Liver (tissue), 9 donors: ENCODE data around the gene CARS2. TPM values are rescaled to one million over a fixed set of nuclear protein-coding genes. Genes with fewer than 3 reads are reported as not detected.

ENCODE experiments used
- DNase-seq: peaks from one replicate; pipeline ENCODE4 v3.0.0-alpha.2; 2017; ENCODE audit warnings: low spot score
- H3K27ac ChIP-seq, 2 donors: one replicate each; pipeline ENCODE4 v1.7.0; 2013; ENCODE audit warnings: inconsistent platforms in 2 of 2, low read length in 2 of 2, control low read depth in 1 of 2, low read depth in 1 of 2, mild to moderate bottlenecking in 1 of 2
- H3K27me3 ChIP-seq, 4 donors: one replicate each; pipeline versions ENCODE4 v1.6.1 to v1.7.0; 2013; ENCODE audit warnings: low read length in 3 of 4, inconsistent platforms in 1 of 4, mild to moderate bottlenecking in 1 of 4, moderate library complexity in 1 of 4; ENCODE audit not compliant: control insufficient read depth in 4 of 4, insufficient read depth in 4 of 4
- H3K36me3 ChIP-seq, 4 donors: one replicate each; pipeline versions ENCODE4 v1.6.1 to v1.7.0; 2013; ENCODE audit warnings: low read length in 3 of 4, mild to moderate bottlenecking in 3 of 4, low read depth in 1 of 4, moderate library complexity in 1 of 4; ENCODE audit not compliant: control insufficient read depth in 4 of 4, insufficient read depth in 3 of 4
- H3K4me1 ChIP-seq, 4 donors: one replicate each; pipeline versions ENCODE4 v1.6.1 to v1.7.0; 2013; ENCODE audit warnings: low read length in 3 of 4, mild to moderate bottlenecking in 3 of 4, moderate library complexity in 1 of 4; ENCODE audit not compliant: control insufficient read depth in 4 of 4, insufficient read depth in 4 of 4
- H3K4me3 ChIP-seq, 3 donors: one replicate each; pipeline versions ENCODE4 v1.6.1 to v1.7.0; 2013; ENCODE audit warnings: low read length in 3 of 3, control low read depth in 1 of 3, low read depth in 1 of 3, mild to moderate bottlenecking in 1 of 3
- H3K9ac ChIP-seq, 2 donors: one replicate each; pipeline ENCODE4 v1.7.0; 2013; ENCODE audit warnings: low read length in 2 of 2, mild to moderate bottlenecking in 2 of 2, moderate library complexity in 2 of 2, control low read depth in 1 of 2, low read depth in 1 of 2
- H3K9me3 ChIP-seq, 4 donors: one replicate each; pipeline versions ENCODE4 v1.6.1 to v1.7.0; 2013; ENCODE audit warnings: low read length in 3 of 4; ENCODE audit not compliant: control insufficient read depth in 4 of 4
- EGR1 ChIP-seq, 2 donors: IDR thresholded peaks; 2 replicates each; pipeline ENCODE4 v1.6.1; 2016 to 2018; ENCODE audit warnings: antibody characterized with exemption in 2 of 2, low read depth in 2 of 2
- FOXA1 ChIP-seq: IDR thresholded peaks from 2 replicates; pipeline ENCODE4 v1.6.1; 2016; ENCODE audit warnings: antibody characterized with exemption
- FOXA2 ChIP-seq: IDR thresholded peaks from 2 replicates; pipeline ENCODE4 v1.6.1; 2016; ENCODE audit warnings: antibody characterized with exemption
- GABPA ChIP-seq, 2 donors: IDR thresholded peaks in 1 of 2; conservative IDR thresholded peaks in 1 of 2; 2 replicates each; pipeline ENCODE4 v1.6.1; 2016; ENCODE audit warnings: antibody characterized with exemption in 2 of 2, mild to moderate bottlenecking in 1 of 2, moderate library complexity in 1 of 2
- HNF4A ChIP-seq, 2 donors: conservative IDR thresholded peaks; 2 replicates each; pipeline ENCODE4 v1.6.1; 2016; ENCODE audit warnings: antibody characterized with exemption in 2 of 2, mild to moderate bottlenecking in 2 of 2
- HNF4G ChIP-seq: IDR thresholded peaks from 2 replicates; pipeline ENCODE4 v1.6.1; 2016; ENCODE audit warnings: antibody characterized with exemption
- JUND ChIP-seq, 2 donors: IDR thresholded peaks; 2 replicates each; pipeline ENCODE4 v1.6.1; 2016; ENCODE audit warnings: antibody characterized with exemption in 2 of 2
- NR2F2 ChIP-seq: IDR thresholded peaks from 2 replicates; pipeline ENCODE4 v1.6.1; 2016; ENCODE audit warnings: antibody characterized with exemption
- RAD21 ChIP-seq, 2 donors: IDR thresholded peaks; 2 replicates each; pipeline ENCODE4 v1.6.1; 2016; ENCODE audit warnings: antibody characterized with exemption in 2 of 2, mild to moderate bottlenecking in 2 of 2
- RXRA ChIP-seq, 2 donors: IDR thresholded peaks; 2 replicates each; pipeline ENCODE4 v1.6.1; 2017 to 2018; ENCODE audit warnings: antibody characterized with exemption in 2 of 2, mild to moderate bottlenecking in 1 of 2
- SP1 ChIP-seq: IDR thresholded peaks from 2 replicates; pipeline ENCODE4 v1.6.1; 2018; ENCODE audit warnings: antibody characterized with exemption, mild to moderate bottlenecking
- TAF1 ChIP-seq: conservative IDR thresholded peaks from 2 replicates; pipeline ENCODE4 v1.6.1; 2016; ENCODE audit warnings: antibody characterized with exemption, mild to moderate bottlenecking
- YY1 ChIP-seq: IDR thresholded peaks from 2 replicates; pipeline ENCODE4 v1.6.1; 2016; ENCODE audit warnings: antibody characterized with exemption, mild to moderate bottlenecking
- whole genome bisulfite sequencing: extraction: QIAGEN DNeasy Blood & Tissue Kit; methylation state at CpG from one replicate; pipeline ENCODE4 v1.1.7; 2013; 5-methylcytosine and 5-hydroxymethylcytosine counted together
- polyA plus RNA-seq, 2 donors: library from polyadenylated mRNA; stranded (reverse) in 1 of 2; unstranded in 1 of 2; fragments of 200-250 nt in 1 of 2; fragments of >200 nt in 1 of 2; fragmentation: Nextera tagmentation in 1 of 2; extraction: Ambion mirVana in 1 of 2; gene quantifications; one replicate each; pipeline versions ENCODE4 v1.2.1 to v1.2.3, GENCODE V29; 2013 to 2015
- total RNA-seq, 2 donors: library from RNA; depleted of rRNA; stranded (reverse); fragments of >200 nt; gene quantifications; one replicate each; pipeline ENCODE4 v1.2.3, GENCODE V29; 2014
- TF ChIP-seq, protein P1 (sequence below): IDR thresholded peaks from 2 replicates; pipeline ENCODE4 v1.6.1; 2016; ENCODE audit warnings: antibody characterized with exemption, mild to moderate bottlenecking
- TF ChIP-seq, protein P2 (sequence below): fragments of 150-350 bp; IDR thresholded peaks from 2 replicates; pipeline ENCODE4 v1.5.1; 2017; ENCODE audit warnings: improper control_type of control experiment, low read depth, low read length; ENCODE audit not compliant: missing input control
- TF ChIP-seq, protein P3 (sequence below): IDR thresholded peaks from 2 replicates; pipeline ENCODE4 v1.6.1; 2016; ENCODE audit warnings: antibody characterized with exemption
- TF ChIP-seq, protein P4 (sequence below): IDR thresholded peaks from 2 replicates; pipeline ENCODE4 v1.6.1; 2016; ENCODE audit warnings: antibody characterized with exemption
- TF ChIP-seq, protein P5 (sequence below): IDR thresholded peaks from 2 replicates; pipeline ENCODE4 v1.6.1; 2016; ENCODE audit warnings: antibody characterized with exemption
- donor health status: healthy.
- donor health status: healthy.
- donor health status: healthy.
- donor health status: healthy.
- donor health status: healthy.

CARS2 gene
- total and polyA plus RNA-seq, 4 donors = 28.6 to 44.0 (median 31.4) TPM

DNA sequence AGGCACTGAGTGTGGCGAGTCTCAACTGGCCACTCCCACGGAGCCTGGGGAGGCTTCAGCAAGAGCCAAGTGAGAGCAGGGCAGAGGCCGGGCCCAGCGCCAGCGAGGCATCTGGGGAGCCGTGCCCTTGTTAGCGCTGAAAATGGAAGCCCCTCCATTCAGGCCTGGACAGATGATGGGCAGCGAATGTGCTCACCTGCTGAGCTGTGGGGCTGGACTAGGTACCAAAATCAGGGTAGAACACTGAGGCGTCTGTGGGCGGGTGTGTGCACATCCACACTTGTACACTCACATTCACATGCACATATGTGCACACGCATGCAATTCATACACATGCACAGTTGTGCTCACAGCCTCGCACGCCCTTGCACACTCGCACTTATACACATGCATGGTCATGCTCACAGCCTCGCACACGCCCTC, 69.9 kb downstream of the CARS2 start:
- TF ChIP-seq RAD21 (IDR thresholded peaks at IDR 0.05) = no peak
- no peak for TF ChIP-seq HNF4A (conservative IDR thresholded peaks at IDR 0.05)
- TF ChIP-seq RXRA (IDR thresholded peaks at IDR 0.05) = no peak
- TF ChIP-seq, protein P1, sequence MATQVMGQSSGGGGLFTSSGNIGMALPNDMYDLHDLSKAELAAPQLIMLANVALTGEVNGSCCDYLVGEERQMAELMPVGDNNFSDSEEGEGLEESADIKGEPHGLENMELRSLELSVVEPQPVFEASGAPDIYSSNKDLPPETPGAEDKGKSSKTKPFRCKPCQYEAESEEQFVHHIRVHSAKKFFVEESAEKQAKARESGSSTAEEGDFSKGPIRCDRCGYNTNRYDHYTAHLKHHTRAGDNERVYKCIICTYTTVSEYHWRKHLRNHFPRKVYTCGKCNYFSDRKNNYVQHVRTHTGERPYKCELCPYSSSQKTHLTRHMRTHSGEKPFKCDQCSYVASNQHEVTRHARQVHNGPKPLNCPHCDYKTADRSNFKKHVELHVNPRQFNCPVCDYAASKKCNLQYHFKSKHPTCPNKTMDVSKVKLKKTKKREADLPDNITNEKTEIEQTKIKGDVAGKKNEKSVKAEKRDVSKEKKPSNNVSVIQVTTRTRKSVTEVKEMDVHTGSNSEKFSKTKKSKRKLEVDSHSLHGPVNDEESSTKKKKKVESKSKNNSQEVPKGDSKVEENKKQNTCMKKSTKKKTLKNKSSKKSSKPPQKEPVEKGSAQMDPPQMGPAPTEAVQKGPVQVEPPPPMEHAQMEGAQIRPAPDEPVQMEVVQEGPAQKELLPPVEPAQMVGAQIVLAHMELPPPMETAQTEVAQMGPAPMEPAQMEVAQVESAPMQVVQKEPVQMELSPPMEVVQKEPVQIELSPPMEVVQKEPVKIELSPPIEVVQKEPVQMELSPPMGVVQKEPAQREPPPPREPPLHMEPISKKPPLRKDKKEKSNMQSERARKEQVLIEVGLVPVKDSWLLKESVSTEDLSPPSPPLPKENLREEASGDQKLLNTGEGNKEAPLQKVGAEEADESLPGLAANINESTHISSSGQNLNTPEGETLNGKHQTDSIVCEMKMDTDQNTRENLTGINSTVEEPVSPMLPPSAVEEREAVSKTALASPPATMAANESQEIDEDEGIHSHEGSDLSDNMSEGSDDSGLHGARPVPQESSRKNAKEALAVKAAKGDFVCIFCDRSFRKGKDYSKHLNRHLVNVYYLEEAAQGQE = no peak
- TF ChIP-seq HNF4G = no peak
- no peak for TF ChIP-seq SP1
- TF ChIP-seq, protein P2, sequence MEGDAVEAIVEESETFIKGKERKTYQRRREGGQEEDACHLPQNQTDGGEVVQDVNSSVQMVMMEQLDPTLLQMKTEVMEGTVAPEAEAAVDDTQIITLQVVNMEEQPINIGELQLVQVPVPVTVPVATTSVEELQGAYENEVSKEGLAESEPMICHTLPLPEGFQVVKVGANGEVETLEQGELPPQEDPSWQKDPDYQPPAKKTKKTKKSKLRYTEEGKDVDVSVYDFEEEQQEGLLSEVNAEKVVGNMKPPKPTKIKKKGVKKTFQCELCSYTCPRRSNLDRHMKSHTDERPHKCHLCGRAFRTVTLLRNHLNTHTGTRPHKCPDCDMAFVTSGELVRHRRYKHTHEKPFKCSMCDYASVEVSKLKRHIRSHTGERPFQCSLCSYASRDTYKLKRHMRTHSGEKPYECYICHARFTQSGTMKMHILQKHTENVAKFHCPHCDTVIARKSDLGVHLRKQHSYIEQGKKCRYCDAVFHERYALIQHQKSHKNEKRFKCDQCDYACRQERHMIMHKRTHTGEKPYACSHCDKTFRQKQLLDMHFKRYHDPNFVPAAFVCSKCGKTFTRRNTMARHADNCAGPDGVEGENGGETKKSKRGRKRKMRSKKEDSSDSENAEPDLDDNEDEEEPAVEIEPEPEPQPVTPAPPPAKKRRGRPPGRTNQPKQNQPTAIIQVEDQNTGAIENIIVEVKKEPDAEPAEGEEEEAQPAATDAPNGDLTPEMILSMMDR = no peak
- TF ChIP-seq EGR1 (IDR thresholded peaks at IDR 0.05; ENCODE audit: low read depth in 2 of 2) = no peak
- TF ChIP-seq TAF1 = no peak
- TF ChIP-seq, protein P3, sequence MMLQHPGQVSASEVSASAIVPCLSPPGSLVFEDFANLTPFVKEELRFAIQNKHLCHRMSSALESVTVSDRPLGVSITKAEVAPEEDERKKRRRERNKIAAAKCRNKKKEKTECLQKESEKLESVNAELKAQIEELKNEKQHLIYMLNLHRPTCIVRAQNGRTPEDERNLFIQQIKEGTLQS = no peak
- no peak for TF ChIP-seq GABPA (IDR thresholded peaks at IDR 0.05 in 1 of 2, conservative IDR thresholded peaks at IDR 0.05 in 1 of 2)
- TF ChIP-seq FOXA2 = no peak
- no peak for TF ChIP-seq FOXA1
- no peak for TF ChIP-seq NR2F2
- no peak for TF ChIP-seq YY1
- TF ChIP-seq, protein P4, sequence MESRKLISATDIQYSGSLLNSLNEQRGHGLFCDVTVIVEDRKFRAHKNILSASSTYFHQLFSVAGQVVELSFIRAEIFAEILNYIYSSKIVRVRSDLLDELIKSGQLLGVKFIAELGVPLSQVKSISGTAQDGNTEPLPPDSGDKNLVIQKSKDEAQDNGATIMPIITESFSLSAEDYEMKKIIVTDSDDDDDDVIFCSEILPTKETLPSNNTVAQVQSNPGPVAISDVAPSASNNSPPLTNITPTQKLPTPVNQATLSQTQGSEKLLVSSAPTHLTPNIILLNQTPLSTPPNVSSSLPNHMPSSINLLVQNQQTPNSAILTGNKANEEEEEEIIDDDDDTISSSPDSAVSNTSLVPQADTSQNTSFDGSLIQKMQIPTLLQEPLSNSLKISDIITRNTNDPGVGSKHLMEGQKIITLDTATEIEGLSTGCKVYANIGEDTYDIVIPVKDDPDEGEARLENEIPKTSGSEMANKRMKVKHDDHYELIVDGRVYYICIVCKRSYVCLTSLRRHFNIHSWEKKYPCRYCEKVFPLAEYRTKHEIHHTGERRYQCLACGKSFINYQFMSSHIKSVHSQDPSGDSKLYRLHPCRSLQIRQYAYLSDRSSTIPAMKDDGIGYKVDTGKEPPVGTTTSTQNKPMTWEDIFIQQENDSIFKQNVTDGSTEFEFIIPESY = no peak
- no peak for TF ChIP-seq JUND (IDR thresholded peaks at IDR 0.05)
- TF ChIP-seq, protein P5, sequence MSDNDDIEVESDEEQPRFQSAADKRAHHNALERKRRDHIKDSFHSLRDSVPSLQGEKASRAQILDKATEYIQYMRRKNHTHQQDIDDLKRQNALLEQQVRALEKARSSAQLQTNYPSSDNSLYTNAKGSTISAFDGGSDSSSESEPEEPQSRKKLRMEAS = no peak
- Histone ChIP-seq H3K36me3 (peaks cover 18 to 59% (median 43%) of the 10 kb centered on the region in 4 donors), H3K27ac (no peak overlapping the region), H3K4me1 (peaks cover 7 to 35% (median 19%) of the 10 kb centered on the region in 4 donors), H3K9ac (no peak overlapping the region), H3K27me3 (no peaks in the 10 kb centered on the region), H3K4me3 (no peak overlapping the region), H3K9me3 (no peaks in the 10 kb centered on the region)
- DNase-seq = no peak
- 93% methylated on average over 16 of the region's 16 CpGs for WGBS
